Loucy (cell line): ENCODE data around the gene EEIG2.
A peak's percentile ranks its signal among the peaks of the same experiment; 100 is the strongest.

Source experiments
- H2AFZ ChIP-seq: fragments of 200-600 bp; sonication (generic); 2 replicates; pipeline ENCODE4 v1.6.0; 2016; ENCODE audit warnings: antibody characterized with exemption, mild to moderate bottlenecking, low read length, moderate library complexity
- H3F3A ChIP-seq: fragments of 200-600 bp; 2 replicates; pipeline ENCODE4 v1.6.0; 2016; ENCODE audit warnings: antibody characterized with exemption, low read depth, mild to moderate bottlenecking
- H3K27me3 ChIP-seq: fragments of 200-600 bp; sonication (generic); 2 replicates; pipeline ENCODE4 v1.6.1; 2014; ENCODE audit warnings: low read length, mild to moderate bottlenecking; ENCODE audit not compliant: insufficient read depth, poor library complexity, severe bottlenecking
- H3K36me3 ChIP-seq: fragments of 200-600 bp; sonication (generic); 2 replicates; pipeline ENCODE4 v1.6.1; 2016; ENCODE audit warnings: low read length; ENCODE audit not compliant: insufficient read depth
- H3K4me1 ChIP-seq: fragments of 200-600 bp; sonication (generic); 2 replicates; pipeline ENCODE4 v1.5.1; 2014; ENCODE audit warnings: low read length, mild to moderate bottlenecking; ENCODE audit not compliant: insufficient read depth, poor library complexity, severe bottlenecking
- H3K4me2 ChIP-seq: fragments of 200-600 bp; sonication (generic); 2 replicates; pipeline ENCODE4 v1.6.0; 2014; ENCODE audit warnings: antibody characterized with exemption, low read length, low read depth, mild to moderate bottlenecking; ENCODE audit not compliant: poor library complexity, severe bottlenecking
- H3K4me3 ChIP-seq: fragments of 200-600 bp; sonication (generic); 2 replicates; pipeline ENCODE4 v1.5.1; 2014; ENCODE audit warnings: low read length, mild to moderate bottlenecking, mixed read lengths; ENCODE audit not compliant: poor library complexity, severe bottlenecking
- H3K79me2 ChIP-seq: fragments of 200-600 bp; sonication (generic); 2 replicates; pipeline ENCODE4 v1.6.1; 2014; ENCODE audit warnings: low read length; ENCODE audit not compliant: insufficient read depth
- H3K9ac ChIP-seq: fragments of 200-600 bp; sonication (generic); 2 replicates; pipeline ENCODE4 v1.6.0; 2014; ENCODE audit warnings: mild to moderate bottlenecking, low read depth, low read length, moderate library complexity; ENCODE audit not compliant: poor library complexity, severe bottlenecking
- H3K9me2 ChIP-seq: fragments of 200-600 bp; sonication (generic); replicated peaks from 2 replicates; pipeline ENCODE4 v1.6.1; 2016; ENCODE audit warnings: low read depth, low read length, mixed read lengths
- H3K9me3 ChIP-seq: fragments of 200-600 bp; sonication (generic); 2 replicates; pipeline ENCODE4 v1.6.1; 2014; ENCODE audit warnings: mild to moderate bottlenecking, antibody characterized with exemption, low read length, low read depth; ENCODE audit not compliant: insufficient read depth
- H4K20me1 ChIP-seq: fragments of 200-600 bp; sonication (generic); 2 replicates; pipeline ENCODE4 v1.6.0; 2014; ENCODE audit warnings: antibody characterized with exemption, low read length, mild to moderate bottlenecking; ENCODE audit not compliant: insufficient read depth, poor library complexity, severe bottlenecking
- CTCF ChIP-seq: fragments of 200-600 bp; sonication (generic); conservative IDR thresholded peaks from 2 replicates; pipeline ENCODE4 v1.5.1; 2014; ENCODE audit warnings: mild to moderate bottlenecking, antibody characterized with exemption, low read length
- EZH2phosphoT487 ChIP-seq: fragments of 200-600 bp; IDR thresholded peaks from 2 replicates; pipeline ENCODE4 v1.6.1; 2018; ENCODE audit warnings: antibody characterized with exemption, mild to moderate bottlenecking, moderate library complexity, borderline replicate concordance

The EEIG2 gene

GRCh38 chr1:108527837-108528236 is 32.1 kb upstream of the EEIG2 start:
- no peak overlapping the region for H3K4me2 ChIP-seq
- H3F3A ChIP-seq, result no peaks in the 10 kb centered on the region; the same call in 1 of the 2 replicates
- no peaks in the 10 kb centered on the region for H3K79me2 ChIP-seq
- H3K9ac ChIP-seq, result no peak overlapping the region
- no peaks in the 10 kb centered on the region for H4K20me1 ChIP-seq
- no peak overlapping the region for H3K4me3 ChIP-seq
- peaks cover 7% of the 10 kb centered on the region; the same call in 1 of the 2 replicates for H3K9me3 ChIP-seq
- no peak overlapping the region for H2AFZ ChIP-seq
- H3K36me3 ChIP-seq, result no peaks in the 10 kb centered on the region
- no peaks in the 10 kb centered on the region for H3K27me3 ChIP-seq
- no peaks in the 10 kb centered on the region for H3K9me2 ChIP-seq
- TF ChIP-seq CTCF, result no peak
- TF ChIP-seq EZH2phosphoT487, result no peak
- peaks cover 4% of the 10 kb centered on the region for H3K4me1 ChIP-seq

- peaks cover 22% of the 10 kb centered on the region for H3K4me1 ChIP-seq
- H2AFZ ChIP-seq, result peak overlapping the region; percentile 11; the same call in 1 of the 2 replicates
- no peak for TF ChIP-seq EZH2phosphoT487
- no peak for TF ChIP-seq CTCF
- no peaks in the 10 kb centered on the region for H3K27me3 ChIP-seq
- H4K20me1 ChIP-seq, result no peaks in the 10 kb centered on the region
- no peaks in the 10 kb centered on the region for H3K36me3 ChIP-seq
- H3K9me2 ChIP-seq, result no peaks in the 10 kb centered on the region
- no peaks in the 10 kb centered on the region for H3K9me3 ChIP-seq
- H3K79me2 ChIP-seq, result no peaks in the 10 kb centered on the region
- H3K4me2 ChIP-seq, result no peak overlapping the region
- H3K4me3 ChIP-seq, result no peak overlapping the region
- H3K9ac ChIP-seq, result no peak overlapping the region
- peaks cover 6% of the 10 kb centered on the region; the same call in 1 of the 2 replicates for H3F3A ChIP-seq
These were observed 28.5 kb upstream of the EEIG2 start for GRCh38 chr1:108531444-108531843.

GRCh38 chr1:108532730-108533129 is 27.2 kb upstream of the EEIG2 start:
- H3K4me1 ChIP-seq, result peaks cover 22% of the 10 kb centered on the region
- peaks cover 6% of the 10 kb centered on the region; the same call in 1 of the 2 replicates for H3F3A ChIP-seq
- no peaks in the 10 kb centered on the region for H3K36me3 ChIP-seq
- peak overlapping the region; percentile 73 for H3K4me2 ChIP-seq
- no peak overlapping the region for H2AFZ ChIP-seq
- TF ChIP-seq CTCF (no peak), EZH2phosphoT487 (no peak)
- no peaks in the 10 kb centered on the region for H4K20me1 ChIP-seq
- peaks cover 5% of the 10 kb centered on the region; the same call in 1 of the 2 replicates for H3K9me3 ChIP-seq
- H3K27me3 ChIP-seq, result no peaks in the 10 kb centered on the region
- no peak overlapping the region for H3K4me3 ChIP-seq
- H3K79me2 ChIP-seq, result no peaks in the 10 kb centered on the region
- H3K9me2 ChIP-seq, result no peaks in the 10 kb centered on the region
- peak overlapping the region; percentile 57 for H3K9ac ChIP-seq
